ENCODE measurements around the gene EAPP.

DNA sequence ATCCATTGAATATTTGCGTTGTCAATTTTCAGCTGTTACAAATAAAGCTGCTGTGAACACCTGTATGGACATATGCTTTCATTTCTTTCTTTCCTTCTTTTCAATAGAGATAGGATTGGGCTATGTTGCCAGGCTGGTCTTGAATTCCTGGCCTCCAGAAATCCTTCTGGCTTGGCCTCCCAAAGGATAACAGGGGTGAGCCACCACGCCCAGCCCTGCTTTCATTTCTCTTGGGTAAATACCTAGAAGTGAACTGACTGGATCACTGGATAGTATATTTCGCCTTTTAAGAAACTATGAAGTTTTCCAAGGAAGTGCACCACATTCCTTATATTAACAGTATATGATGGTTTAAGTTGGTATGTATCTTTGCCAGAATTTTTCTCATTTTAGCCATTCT is 32.3 kb upstream of the EAPP start:
- TF ChIP-seq, protein P1, sequence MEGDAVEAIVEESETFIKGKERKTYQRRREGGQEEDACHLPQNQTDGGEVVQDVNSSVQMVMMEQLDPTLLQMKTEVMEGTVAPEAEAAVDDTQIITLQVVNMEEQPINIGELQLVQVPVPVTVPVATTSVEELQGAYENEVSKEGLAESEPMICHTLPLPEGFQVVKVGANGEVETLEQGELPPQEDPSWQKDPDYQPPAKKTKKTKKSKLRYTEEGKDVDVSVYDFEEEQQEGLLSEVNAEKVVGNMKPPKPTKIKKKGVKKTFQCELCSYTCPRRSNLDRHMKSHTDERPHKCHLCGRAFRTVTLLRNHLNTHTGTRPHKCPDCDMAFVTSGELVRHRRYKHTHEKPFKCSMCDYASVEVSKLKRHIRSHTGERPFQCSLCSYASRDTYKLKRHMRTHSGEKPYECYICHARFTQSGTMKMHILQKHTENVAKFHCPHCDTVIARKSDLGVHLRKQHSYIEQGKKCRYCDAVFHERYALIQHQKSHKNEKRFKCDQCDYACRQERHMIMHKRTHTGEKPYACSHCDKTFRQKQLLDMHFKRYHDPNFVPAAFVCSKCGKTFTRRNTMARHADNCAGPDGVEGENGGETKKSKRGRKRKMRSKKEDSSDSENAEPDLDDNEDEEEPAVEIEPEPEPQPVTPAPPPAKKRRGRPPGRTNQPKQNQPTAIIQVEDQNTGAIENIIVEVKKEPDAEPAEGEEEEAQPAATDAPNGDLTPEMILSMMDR (conservative IDR thresholded peaks at IDR 0.05), result no peak
- no peak for TF ChIP-seq EZH2 (IDR thresholded peaks at IDR 0.05; ENCODE audit: low read depth)

Measured in PC-9 (cell line).